GM23338 (cell line): ENCODE measurements around the gene LCN12. TPM values are rescaled to one million over a fixed set of nuclear protein-coding genes. Genes with fewer than 3 reads are reported as not detected.
A peak's percentile ranks its signal among the peaks of the same experiment; 100 is the strongest.

ENCODE experiments used
- ATAC-seq: fragments of 200-7000 bp; cut with Tn5 transposase; 3 replicates; pipeline ENCODE4 v1.9.1; 2020
- DNase-seq: peaks from one replicate; pipeline ENCODE4 v3.0.0-alpha.2; 2015; ENCODE audit warnings: low spot score
- H2AFZ ChIP-seq: fragments of 200-600 bp; sonication (generic); 2 replicates; pipeline ENCODE4 v1.8.0; 2016; ENCODE audit warnings: antibody characterized with exemption, mild to moderate bottlenecking, moderate library complexity
- H3F3A ChIP-seq: fragments of 200-600 bp; sonication (generic); replicated peaks from 2 replicates; pipeline ENCODE4 v1.8.0; 2017; ENCODE audit warnings: antibody characterized with exemption, mixed run types, low read depth
- H3K27ac ChIP-seq: fragments of 200-600 bp; sonication (generic); 2 replicates; pipeline ENCODE4 v1.6.1; 2016; ENCODE audit warnings: low read depth
- H3K27me3 ChIP-seq: fragments of 200-600 bp; sonication (generic); 2 replicates; pipeline ENCODE4 v1.8.0; 2016; ENCODE audit warnings: mild to moderate bottlenecking, mixed run types, moderate library complexity; ENCODE audit not compliant: insufficient read depth
- H3K36me3 ChIP-seq: fragments of 200-600 bp; sonication (generic); 2 replicates; pipeline ENCODE4 v1.8.0; 2016; ENCODE audit warnings: mild to moderate bottlenecking; ENCODE audit not compliant: insufficient read depth
- H3K4me1 ChIP-seq: fragments of 200-600 bp; sonication (generic); 2 replicates; pipeline ENCODE4 v1.8.0; 2016; ENCODE audit warnings: mild to moderate bottlenecking, moderate library complexity; ENCODE audit not compliant: insufficient read depth
- H3K4me2 ChIP-seq: fragments of 200-600 bp; sonication (generic); 2 replicates; pipeline ENCODE4 v1.7.1; 2017; ENCODE audit warnings: mixed run types
- H3K4me3 ChIP-seq: fragments of 200-600 bp; sonication (generic); 2 replicates; pipeline ENCODE4 v1.6.1; 2016; ENCODE audit warnings: mixed run types
- H3K79me2 ChIP-seq: fragments of 200-600 bp; sonication (generic); replicated peaks from 2 replicates; pipeline ENCODE4 v1.8.0; 2017; ENCODE audit warnings: mild to moderate bottlenecking; ENCODE audit not compliant: insufficient read depth
- H3K9me2 ChIP-seq: fragments of 200-600 bp; sonication (generic); 2 replicates; pipeline ENCODE4 v1.8.0; 2017; ENCODE audit not compliant: insufficient read depth
- H4K20me1 ChIP-seq: fragments of 200-600 bp; sonication (generic); replicated peaks from 2 replicates; pipeline ENCODE4 v1.8.0; 2017; ENCODE audit warnings: mild to moderate bottlenecking; ENCODE audit not compliant: insufficient read depth
- H3K27ac Mint-ChIP-seq: 2 replicates; pipeline ENCODE4 v1.8.0; 2020; ENCODE audit warnings: inconsistent platforms, mild to moderate bottlenecking, moderate library complexity, mixed read lengths
- H3K27me3 Mint-ChIP-seq: 3 replicates; pipeline ENCODE4 v1.8.0; 2022; ENCODE audit warnings: low read depth, mild to moderate bottlenecking, moderate library complexity, mixed read lengths, inconsistent platforms; ENCODE audit not compliant: insufficient read depth, poor library complexity
- H3K36me3 Mint-ChIP-seq: 3 replicates; pipeline ENCODE4 v1.8.0; 2021; ENCODE audit warnings: low read depth, mild to moderate bottlenecking, inconsistent platforms, moderate library complexity, mixed read lengths
- H3K4me1 Mint-ChIP-seq: 3 replicates; pipeline ENCODE4 v1.8.0; 2020; ENCODE audit warnings: mild to moderate bottlenecking, inconsistent platforms, mixed read lengths
- H3K4me3 Mint-ChIP-seq: 3 replicates; pipeline ENCODE4 v1.8.0; 2021; ENCODE audit warnings: moderate library complexity, mild to moderate bottlenecking, inconsistent platforms, mixed read lengths
- H3K9me3 Mint-ChIP-seq: 3 replicates; pipeline ENCODE4 v1.8.0; 2020; ENCODE audit warnings: moderate library complexity, mild to moderate bottlenecking, inconsistent platforms, mixed read lengths
- CREB1 ChIP-seq: fragments of 250-450 bp; sonication (Bioruptor Pico); IDR thresholded peaks from 2 replicates; pipeline ENCODE4 v1.5.0; 2020; ENCODE audit warnings: low read depth, mild to moderate bottlenecking, moderate library complexity
- CTCF ChIP-seq, 2 experiments: fragments of 200-600 bp in 1 of 2; sonication (generic) in 1 of 2; conservative IDR thresholded peaks; 2 replicates each; pipeline versions ENCODE4 v1.5.1 to v1.6.1; 2016 to 2017; ENCODE audit warnings: antibody characterized with exemption in 2 of 2, low read depth in 2 of 2, mild to moderate bottlenecking in 2 of 2, moderate library complexity in 1 of 2
- EZH2 ChIP-seq: fragments of 200-600 bp; sonication (generic); IDR thresholded peaks from one replicate; pipeline ENCODE4 v1.8.0; 2017; ENCODE audit warnings: antibody characterized with exemption, mild to moderate bottlenecking, low read depth; ENCODE audit not compliant: unreplicated experiment
- EZH2phosphoT487 ChIP-seq: fragments of 200-600 bp; sonication (generic); IDR thresholded peaks from one replicate; pipeline ENCODE4 v1.8.1; 2018; ENCODE audit warnings: antibody characterized with exemption; ENCODE audit not compliant: unreplicated experiment
- NANOG ChIP-seq: IDR thresholded peaks from 2 replicates; pipeline ENCODE4 v1.6.1; 2016; ENCODE audit warnings: antibody characterized with exemption, borderline replicate concordance
- POLR2AphosphoS5 ChIP-seq: IDR thresholded peaks from 2 replicates; pipeline ENCODE4 v1.6.1; 2016; ENCODE audit warnings: antibody characterized with exemption, low read depth
- REST ChIP-seq: IDR thresholded peaks from one replicate; pipeline ENCODE4 v1.6.1; 2018; ENCODE audit warnings: antibody characterized with exemption; ENCODE audit not compliant: unreplicated experiment
- STAT1 ChIP-seq: IDR thresholded peaks from one replicate; pipeline ENCODE4 v1.6.1; 2016; ENCODE audit warnings: antibody characterized with exemption; ENCODE audit not compliant: unreplicated experiment
- polyA plus RNA-seq: library from polyadenylated mRNA; unstranded; fragments of >200 nt; fragmentation: Nextera tagmentation; extraction: Ambion mirVana; gene quantifications from 2 replicates; pipeline ENCODE4 v1.2.1, GENCODE V29; 2016
- total RNA-seq: library from RNA; depleted of rRNA; stranded (reverse); fragments of >200 nt; shearing (Covaris generic); gene quantifications from 2 replicates; pipeline ENCODE4 v1.2.3, GENCODE V29; 2014

Gene LCN12
- total and polyA plus RNA-seq, 2 experiments from 2014 or later: 0.39 to 0.69 TPM

DNA sequence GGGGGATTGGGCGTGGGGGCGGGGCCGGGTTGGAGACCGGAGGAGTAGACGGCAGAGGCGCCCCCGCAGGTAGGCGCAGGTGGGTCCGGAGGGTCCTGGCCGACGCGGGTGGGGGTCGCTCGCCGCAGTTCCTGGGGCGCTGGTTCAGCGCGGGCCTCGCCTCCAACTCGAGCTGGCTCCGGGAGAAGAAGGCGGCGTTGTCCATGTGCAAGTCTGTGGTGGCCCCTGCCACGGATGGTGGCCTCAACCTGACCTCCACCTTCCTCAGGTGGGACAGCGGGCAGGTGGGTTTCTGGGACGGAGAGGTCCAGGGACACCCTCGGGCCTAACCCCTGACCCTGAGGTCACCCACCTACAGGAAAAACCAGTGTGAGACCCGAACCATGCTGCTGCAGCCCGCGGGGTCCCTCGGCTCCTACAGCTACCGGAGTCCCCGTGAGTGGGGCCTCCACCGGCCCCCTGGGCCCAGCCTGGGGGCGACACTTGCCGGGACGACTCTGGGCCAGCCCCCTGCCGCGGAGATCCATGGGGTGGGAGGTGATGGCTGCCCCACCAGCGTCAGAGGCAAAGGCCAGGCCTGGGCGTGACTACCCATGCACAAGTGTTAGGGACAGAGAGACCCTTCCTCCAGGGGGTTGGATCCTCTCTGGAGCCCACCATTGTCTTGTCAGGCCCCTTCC is 26.9 kb downstream of the LCN12 start:
- H3K4me3 Mint-ChIP-seq: no peak overlapping the region
- peak overlapping the region; percentile 36; the same call in 1 of the 2 replicates for H3K4me3 ChIP-seq
- no peaks in the 10 kb centered on the region for H3F3A ChIP-seq
- no peaks in the 10 kb centered on the region for H3K36me3 ChIP-seq
- no peaks in the 10 kb centered on the region for H3K36me3 Mint-ChIP-seq
- H3K27me3 ChIP-seq: peaks cover 4% of the 10 kb centered on the region
- 0 out of 2 replicates have a peak overlapping the region, but pooled peaks have one; percentile 52 for H2AFZ ChIP-seq
- H4K20me1 ChIP-seq: no peaks in the 10 kb centered on the region
- H3K27ac ChIP-seq: no peak overlapping the region
- H3K79me2 ChIP-seq: no peaks in the 10 kb centered on the region
- no peaks in the 10 kb centered on the region for H3K9me3 Mint-ChIP-seq
- peak overlapping the region; percentile 64; the same call in 1 of the 2 replicates for H3K4me2 ChIP-seq
- no peak overlapping the region for H3K27ac Mint-ChIP-seq
- H3K9me2 ChIP-seq: no peaks in the 10 kb centered on the region
- peak; percentile 90 for DNase-seq
- H3K4me1 Mint-ChIP-seq: peaks cover 2% of the 10 kb centered on the region; the same call in 2 of the 3 replicates
- H3K4me1 ChIP-seq: no peaks in the 10 kb centered on the region
- peak; percentile 26 for ATAC-seq
- no peak for TF ChIP-seq EZH2phosphoT487
- TF ChIP-seq CREB1 (CRISPR knock-in tag): no peak
- H3K27me3 Mint-ChIP-seq: peaks cover 11% of the 10 kb centered on the region

GRCh38 chr9:136979769-136980587 is 27.9 kb downstream of the LCN12 start:
- Histone ChIP-seq H2AFZ (no peak overlapping the region), H3K79me2 (no peaks in the 10 kb centered on the region), H3K4me1 (no peaks in the 10 kb centered on the region; the same call in 1 of the 2 replicates), H3K27me3 (peaks cover 14% of the 10 kb centered on the region), H3F3A (no peaks in the 10 kb centered on the region), H3K4me3 (no peak overlapping the region), H3K4me2 (no peak overlapping the region), H4K20me1 (no peaks in the 10 kb centered on the region), H3K36me3 (no peaks in the 10 kb centered on the region), H3K9me2 (no peaks in the 10 kb centered on the region), H3K27ac (no peak overlapping the region)
- no peak overlapping the region for H3K4me3 Mint-ChIP-seq
- no peak for ATAC-seq
- H3K36me3 Mint-ChIP-seq: no peaks in the 10 kb centered on the region
- no peak overlapping the region for H3K27ac Mint-ChIP-seq
- no peak for DNase-seq
- peaks cover 16% of the 10 kb centered on the region for H3K27me3 Mint-ChIP-seq
- H3K4me1 Mint-ChIP-seq: peaks cover 2% of the 10 kb centered on the region; the same call in 2 of the 3 replicates
- TF ChIP-seq NANOG: no peak
- H3K9me3 Mint-ChIP-seq: no peaks in the 10 kb centered on the region

- Mint-ChIP-seq H3K9me3 (no peaks in the 10 kb centered on the region), H3K4me1 (peaks cover 2% of the 10 kb centered on the region; the same call in 2 of the 3 replicates), H3K36me3 (no peaks in the 10 kb centered on the region), H3K27ac (no peak overlapping the region), H3K27me3 (peaks cover 16% of the 10 kb centered on the region), H3K4me3 (no peak overlapping the region)
- H3K36me3 ChIP-seq: no peaks in the 10 kb centered on the region
- H3K27ac ChIP-seq: no peak overlapping the region
- ATAC-seq: no peak
- H3K4me1 ChIP-seq: no peaks in the 10 kb centered on the region; the same call in 1 of the 2 replicates
- H3K27me3 ChIP-seq: peaks cover 23% of the 10 kb centered on the region
- H3K4me2 ChIP-seq: no peak overlapping the region
- TF ChIP-seq POLR2AphosphoS5 (no peak), CREB1 (CRISPR knock-in tag) (no peak), STAT1 (no peak), REST (no peak), CTCF (conservative IDR thresholded peaks at IDR 0.05; ENCODE audit: low read depth in 2 of 2) (no peak), EZH2 (no peak)
- H3K9me2 ChIP-seq: no peaks in the 10 kb centered on the region
- no peaks in the 10 kb centered on the region for H3F3A ChIP-seq
- no peak overlapping the region for H3K4me3 ChIP-seq
- no peaks in the 10 kb centered on the region for H4K20me1 ChIP-seq
- no peak for DNase-seq
- no peak overlapping the region for H2AFZ ChIP-seq
- H3K79me2 ChIP-seq: no peaks in the 10 kb centered on the region
Measured at GRCh38 chr9:136980669-136981478, 28.8 kb downstream of the LCN12 start.
